NCI-H1694 (cell line): ENCODE data around the gene PRCP.

ENCODE experiments used
- DNase-seq: peaks from one replicate; lab custom pipeline; 2025; lab: John Stamatoyannopoulos, UW

Gene PRCP

DNA sequence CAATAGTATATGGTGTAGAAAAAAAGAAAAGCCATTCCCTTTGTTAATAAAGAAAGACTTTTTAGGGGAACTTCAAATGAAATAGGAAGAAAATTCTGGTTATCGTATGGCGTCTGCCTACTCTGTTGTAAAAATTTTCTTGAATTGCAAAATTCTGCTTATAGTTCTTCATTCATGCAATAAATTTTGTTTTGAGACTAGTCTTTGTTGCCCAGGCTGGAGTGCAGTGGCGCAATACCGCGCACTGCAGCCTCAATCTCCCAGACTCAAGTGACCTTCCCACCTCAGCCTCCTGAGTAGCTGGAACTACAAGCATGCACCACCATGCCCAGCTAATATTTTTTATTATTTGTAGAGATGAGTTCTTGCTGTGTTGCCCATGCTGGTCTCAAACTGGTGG is 7.1 kb upstream of the PRCP start:
- DNase-seq = no peak

DNA sequence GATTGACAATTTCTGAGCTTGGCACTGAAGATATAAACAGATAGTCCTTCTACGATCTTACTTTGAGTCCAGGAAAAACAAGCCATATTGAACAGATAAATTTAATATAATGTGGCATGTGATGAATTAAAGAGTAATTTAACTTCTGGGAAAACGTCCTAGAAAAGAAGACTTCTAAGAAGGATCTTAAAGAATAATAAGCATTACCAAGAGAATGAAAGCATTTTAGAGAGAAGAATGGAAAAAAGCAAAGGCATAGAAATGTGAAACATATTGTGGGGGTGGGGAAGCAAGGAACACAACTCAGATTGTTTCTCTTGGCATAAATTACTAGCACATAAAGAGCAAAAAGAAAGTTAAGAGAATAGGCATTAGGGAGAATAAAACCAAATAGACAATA is 6.7 kb upstream of the PRCP start:
- no peak for DNase-seq

DNA sequence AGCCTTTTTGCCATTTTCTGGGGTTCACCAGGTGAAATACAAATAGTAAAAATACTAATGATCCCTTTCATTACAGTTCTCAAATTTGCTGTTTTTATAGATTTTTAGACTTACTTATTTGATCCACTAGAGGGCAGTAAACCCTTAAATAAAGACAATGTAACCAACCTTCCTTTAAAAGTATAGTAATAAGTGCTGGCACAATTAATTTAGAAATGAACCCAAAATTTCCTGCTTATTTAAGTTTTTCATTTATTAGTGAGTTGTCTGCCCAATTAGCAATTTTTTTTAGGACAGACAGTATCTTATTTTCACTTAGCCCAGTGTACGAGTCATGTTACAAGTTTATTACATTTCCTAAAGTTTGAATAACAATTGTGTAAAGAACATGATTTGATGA is 6.0 kb upstream of the PRCP start:
- peak; percentile 2 for DNase-seq

DNA sequence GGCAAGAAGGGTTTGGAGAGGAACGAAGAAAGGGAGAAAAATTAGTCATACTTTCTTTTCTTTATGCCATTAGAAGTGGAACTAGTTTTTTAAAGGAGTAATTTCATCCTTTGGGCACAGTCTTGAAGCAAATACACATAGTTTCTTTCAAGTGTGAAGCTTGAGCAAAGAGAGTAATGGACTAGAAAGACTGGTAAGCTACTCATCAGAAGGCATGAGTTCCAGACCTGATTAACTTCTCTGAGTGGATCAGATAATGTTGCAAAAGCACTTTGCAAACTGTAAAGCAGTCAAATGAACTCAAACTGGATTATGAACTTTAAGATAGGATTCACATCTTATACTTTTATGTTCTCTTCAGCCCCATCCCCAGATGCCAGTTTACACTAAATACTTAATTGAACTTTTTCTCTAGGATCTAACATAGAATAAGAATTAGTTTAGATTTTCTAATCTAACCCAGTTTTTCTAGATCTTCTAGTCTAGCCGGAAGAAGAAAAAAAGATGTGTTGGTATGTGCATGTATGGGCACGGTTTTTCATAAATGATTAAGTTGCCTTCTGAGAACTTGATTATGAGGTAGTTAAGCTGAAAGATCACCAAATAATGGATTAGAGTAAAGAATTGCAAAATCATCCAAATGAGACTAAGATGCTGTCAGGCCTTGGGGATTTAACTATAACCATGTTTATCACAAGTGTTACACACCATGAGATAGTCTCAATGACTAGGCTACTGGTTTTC is 3.8 kb upstream of the PRCP start:
- no peak for DNase-seq

DNA sequence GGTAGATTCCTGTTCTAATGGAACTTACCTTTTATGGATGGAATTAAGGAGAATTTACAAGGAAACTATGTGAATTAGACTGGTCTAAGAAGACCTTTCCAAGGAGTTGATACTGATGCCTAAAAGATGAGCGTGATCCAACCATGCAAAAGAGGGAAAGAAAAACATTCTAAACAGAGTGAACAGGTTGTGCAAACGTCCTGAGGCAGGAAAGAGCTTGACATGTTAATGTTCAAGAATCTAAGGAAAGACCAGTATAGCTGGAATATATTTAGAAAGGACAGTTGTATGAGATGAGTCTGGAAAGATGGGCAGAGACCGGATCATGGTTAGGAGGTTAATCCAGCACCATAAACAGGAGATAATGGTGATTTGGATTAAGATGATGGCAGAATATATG is 2.6 kb upstream of the PRCP start:
- no peak for DNase-seq

DNA sequence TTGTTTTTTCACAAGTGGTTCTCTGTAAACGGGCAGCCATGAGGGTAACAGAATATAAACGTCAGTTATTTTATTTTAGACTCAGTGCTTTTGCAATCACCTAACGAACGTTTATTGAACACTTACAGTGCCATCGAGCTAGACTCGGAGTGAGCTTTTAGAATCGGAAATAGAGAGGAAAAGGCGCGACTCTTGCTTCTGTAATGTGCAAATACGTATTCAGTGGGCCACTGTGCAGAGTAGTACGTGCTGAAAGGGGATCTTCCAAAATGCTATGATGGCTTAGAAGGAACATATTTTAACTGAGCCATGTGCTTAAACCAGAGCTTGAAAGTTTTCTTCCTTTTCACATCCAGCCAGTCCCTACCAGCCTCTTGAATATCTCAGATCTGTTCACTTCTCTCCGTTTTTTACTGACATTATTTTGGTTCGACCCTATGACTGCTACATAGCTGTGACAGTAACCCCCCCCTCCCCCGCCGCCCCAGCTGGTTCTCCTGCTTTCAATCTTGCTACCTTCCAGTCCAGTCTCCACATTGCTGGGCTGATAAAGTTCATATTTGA is 1.8 kb upstream of the PRCP start:
- DNase-seq = no peak

DNA sequence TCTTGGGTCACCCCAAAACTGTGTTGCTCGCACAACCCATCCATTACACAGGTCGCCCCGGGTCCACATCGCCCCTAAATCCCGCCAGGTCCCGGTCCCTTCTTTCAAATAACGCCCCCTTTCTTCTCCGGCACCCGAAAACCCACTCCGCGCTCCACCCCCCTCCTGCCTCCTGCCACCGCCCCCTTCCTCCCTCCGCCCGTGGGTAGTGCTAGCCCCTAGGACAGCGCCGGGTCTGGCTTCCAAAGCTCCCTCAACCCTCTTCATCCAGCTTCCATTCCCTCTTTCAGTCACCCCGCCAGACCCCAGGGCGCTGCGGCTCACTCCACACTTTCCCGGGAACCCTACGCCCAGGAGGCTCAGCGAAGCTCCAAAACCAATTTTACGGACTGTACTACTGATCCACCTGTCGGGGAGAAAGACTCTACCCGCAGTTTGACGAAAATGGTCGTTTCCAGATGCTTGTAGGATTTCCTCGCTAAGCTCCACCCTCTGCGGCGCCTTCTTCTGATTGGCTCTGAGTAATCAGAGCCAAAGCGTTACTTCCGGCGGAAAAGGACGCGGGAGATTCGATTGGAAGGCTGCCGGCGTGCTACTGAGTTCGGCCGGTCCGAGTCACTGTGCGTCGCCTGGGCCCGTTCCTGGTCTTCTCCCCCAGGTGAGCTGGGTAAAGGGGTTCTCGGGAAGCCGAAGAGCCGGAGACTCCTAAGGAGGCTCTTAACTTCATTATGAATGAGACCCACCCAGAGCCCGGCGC is 1.1 kb upstream of the PRCP start, which contains the start of gene DDIAS:
TSS of gene DDIAS (plus strand) at position 572 of the 757 bp plus-strand sequence. CDS start 13,003 bp downstream, outside the sequence.
- peak; percentile 98 for DNase-seq

DNA sequence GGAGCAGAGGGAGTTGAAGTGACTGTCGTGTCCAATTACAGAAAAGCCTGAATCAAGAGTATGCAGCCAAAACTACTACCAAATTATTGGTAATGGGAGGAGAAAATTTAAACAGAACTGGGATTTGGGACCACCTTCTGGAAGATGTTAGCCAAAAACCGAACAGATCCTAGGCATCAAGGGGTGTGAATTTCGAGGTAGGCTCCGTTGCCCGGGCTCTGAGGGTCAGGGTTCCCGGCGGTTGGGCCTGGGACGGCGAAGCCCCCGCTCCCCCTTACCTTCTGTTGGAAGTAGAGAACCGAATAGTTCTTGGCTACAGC is 313 bp downstream of the PRCP start:
- DNase-seq = no peak

DNA sequence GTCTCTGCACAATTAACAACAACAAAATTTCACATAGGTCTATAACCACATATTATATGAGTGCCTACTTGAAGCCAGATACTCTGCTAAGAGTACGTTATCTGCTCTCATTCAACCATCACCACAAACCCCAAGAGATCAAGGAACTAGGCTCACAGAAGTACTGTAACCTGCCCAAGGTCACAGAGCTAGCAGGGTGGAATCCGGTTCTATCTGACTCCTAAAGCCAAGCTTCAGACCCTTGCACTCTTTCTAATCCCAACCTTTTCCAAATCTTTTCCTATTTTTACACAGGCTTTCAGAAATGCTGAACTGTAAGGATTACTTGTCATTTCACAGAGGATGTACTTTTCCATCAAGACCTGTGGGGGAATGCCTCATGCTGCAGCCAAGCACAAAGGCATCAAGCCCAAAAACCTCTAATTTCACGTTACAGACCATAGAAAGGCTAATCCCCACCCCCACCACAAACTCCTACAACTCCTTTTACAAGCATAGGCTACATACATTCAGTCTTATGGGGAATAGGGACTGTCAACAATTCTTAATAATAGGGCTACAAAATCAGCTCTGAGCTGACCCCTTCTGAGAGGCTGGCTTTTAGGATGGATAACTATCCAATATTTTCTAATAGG is 927 bp downstream of the PRCP start:
- DNase-seq = no peak

DNA sequence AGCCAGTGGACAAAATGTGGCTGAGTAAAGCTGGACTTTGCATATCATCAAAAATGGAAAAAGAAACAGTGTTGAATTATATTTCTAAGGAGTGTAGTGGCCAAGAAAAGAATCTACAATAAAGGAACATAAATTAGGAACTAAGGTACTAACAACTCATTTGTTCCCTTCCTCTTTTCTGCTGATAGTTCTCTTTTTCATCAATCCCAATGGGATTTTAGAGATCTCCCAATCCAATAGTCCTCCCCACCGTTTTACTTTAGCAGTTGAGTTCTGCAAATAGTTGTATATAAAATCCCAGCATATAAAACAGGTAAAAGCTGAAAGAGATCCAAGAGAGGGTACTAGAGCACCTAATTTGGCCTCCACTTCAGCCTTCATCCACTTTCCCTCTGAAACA is 2.0 kb downstream of the PRCP start:
- DNase-seq = no peak

DNA sequence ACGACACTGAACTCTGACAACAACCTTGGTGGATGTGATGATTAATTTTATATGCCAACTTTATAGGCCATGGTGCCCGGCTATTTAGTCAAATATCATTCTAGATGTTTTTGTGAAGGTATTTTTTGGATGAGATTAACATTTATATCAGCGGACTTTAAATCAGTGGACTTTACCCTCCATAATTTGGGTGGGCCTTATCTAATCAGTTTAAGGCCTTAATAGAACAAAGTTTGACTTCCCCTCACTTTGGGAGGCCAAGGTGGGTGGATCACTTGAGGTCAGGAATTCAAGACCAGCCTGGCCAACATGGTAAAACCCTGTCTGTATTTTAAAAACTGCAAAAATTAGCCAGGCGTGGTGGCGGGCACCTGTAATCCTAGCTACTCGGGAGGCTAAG is 4.0 kb downstream of the PRCP start:
- no peak for DNase-seq

DNA sequence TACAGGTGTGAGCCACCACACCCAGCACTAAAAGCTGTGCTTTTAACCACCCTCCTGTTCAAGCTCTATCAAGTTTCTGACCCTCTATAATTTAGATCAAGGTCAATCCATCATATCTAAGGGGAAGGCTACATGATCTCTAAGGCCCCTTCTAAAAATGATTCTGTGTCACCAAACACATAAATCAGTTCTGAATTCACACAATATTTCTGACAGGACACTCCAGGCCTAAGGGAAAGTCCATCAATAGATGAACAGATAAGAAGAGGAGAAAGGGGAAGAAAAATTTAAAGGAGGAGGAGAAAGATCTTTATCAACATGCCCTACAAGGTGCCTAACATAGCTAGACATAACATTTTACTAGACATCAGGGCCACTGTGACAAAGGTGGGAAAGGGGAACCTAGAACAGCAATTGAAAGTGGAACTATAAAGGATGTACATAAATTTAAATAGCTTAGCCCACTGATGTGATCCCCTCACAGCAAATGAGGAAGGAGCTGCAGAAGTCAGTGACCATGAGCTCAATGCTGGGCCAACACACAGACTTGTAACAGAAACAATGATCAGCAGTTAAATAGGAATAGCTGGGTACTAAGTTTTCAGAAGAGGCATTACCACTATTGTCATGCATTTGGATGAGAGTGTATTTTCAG is 4.7 kb downstream of the PRCP start:
- DNase-seq = no peak

DNA sequence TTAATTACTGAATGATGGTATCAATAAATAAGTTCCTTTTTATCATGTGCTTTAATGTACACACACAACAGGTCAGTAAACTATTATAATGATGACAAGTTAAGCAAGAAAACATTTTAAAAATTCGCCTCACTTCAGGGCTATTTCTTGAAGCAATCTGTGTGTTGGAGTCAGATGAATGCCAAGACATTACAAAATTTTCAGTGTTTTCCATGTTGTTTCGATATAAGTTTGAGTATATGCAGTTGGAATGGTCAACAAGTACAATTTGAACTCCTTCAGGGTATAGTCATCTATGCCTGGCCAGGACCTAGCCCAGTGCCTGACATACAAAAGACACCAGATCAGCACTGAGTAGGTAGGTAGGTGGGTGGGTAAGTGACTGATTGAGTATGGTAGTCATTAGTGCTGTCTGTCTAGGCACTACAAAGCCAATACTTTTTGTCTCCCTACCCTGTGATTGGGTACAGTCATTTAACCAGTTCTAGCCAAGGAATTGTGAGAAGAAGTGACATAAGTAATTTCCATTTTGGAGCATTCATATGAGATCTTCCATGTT is 7.5 kb downstream of the PRCP start:
- no peak for DNase-seq

DNA sequence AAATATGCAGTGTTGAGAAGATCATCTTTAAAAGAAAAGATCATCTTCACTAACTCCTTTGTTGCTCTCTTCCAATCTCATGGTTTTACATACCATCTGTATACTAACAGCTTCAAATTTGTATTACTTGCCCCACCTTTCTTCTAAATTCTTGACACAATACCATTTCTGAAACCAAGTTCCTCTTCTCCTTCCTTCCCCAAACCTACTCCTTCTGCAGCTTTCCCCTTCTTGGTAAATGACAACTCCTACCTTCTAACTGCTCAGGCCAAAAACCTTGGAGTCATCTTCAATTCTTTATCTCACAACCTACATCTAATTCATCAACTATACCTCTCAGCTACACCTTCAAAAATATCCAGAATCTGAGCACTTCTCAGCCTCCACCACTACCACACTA is 9.3 kb downstream of the PRCP start:
- no peak for DNase-seq

DNA sequence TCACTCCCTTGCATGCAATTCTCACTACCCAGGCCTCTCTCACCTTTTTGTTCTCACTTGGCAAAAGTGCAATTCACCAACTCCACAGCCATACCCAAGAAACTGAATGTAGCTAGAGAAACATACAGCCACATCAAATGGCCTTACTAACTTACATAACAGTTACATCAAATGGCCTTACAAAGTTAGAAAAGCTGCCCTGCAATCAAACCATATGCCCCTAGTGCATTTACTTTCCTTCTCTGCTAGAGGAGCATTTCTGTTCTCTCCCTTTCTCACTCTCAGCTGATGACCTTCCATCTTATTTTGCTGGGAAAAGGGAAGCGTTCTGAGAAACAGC is 10.3 kb downstream of the PRCP start:
- no peak for DNase-seq

DNA sequence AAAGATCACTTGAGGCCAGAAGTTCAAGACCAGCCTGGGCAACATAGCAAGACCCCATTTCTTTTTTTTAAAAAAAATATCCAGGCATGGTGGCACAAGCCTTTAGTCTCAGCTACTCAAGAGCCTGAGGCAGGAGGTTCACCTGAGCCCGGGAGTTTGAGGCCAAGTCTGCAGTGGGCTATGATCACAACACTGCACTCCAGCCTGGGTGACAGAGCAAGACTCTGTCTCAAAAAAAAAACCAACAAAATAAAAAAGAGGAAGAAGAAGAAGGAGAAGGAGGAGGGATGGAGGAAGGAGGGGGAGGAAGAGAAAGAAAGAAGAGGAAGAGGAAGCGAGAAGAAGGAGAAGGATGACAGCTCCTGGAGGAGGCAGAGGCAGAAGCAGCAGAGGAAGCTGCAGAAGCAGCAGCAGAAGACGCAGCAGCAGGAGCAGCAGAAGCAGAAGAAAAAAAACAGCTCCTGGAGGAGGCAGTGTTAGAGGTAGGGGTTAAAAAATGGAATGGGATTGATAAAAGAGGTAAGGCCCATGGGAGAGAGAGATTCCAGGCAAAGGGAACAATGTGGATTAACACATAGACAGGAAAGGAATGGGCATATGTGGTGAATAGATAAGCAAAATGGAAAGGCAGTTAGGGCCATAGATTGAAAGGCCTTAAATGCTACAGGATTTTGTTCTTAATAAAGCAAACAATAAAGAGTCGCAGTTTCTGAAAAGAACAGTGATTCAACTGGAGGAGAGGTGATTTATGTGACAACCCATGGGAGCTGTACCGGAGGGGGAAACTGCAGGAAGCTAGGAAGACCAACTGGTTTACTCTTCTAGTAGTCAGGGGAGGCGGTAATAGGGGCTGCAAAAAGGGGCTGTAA is 10.9 kb downstream of the PRCP start:
- DNase-seq = no peak

DNA sequence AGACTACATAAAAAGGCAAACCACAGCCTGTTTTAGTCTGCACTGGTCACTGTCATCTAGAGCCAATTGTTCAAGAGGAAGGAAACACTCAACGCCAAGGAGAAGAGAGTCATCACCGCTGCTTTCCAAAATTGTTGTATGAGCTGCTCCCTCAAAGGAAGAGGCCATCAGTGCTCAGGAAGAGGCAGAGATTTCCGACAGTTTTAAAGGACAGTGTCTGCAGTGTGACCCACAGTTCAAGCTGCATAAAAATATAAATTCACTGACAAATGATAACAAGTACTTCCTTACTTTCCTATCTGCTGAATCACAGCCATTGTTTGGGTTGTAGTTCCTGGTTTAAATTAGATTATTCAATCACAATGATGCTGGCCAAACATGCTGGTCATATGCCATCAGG is 16.4 kb downstream of the PRCP start:
- no peak for DNase-seq

DNA sequence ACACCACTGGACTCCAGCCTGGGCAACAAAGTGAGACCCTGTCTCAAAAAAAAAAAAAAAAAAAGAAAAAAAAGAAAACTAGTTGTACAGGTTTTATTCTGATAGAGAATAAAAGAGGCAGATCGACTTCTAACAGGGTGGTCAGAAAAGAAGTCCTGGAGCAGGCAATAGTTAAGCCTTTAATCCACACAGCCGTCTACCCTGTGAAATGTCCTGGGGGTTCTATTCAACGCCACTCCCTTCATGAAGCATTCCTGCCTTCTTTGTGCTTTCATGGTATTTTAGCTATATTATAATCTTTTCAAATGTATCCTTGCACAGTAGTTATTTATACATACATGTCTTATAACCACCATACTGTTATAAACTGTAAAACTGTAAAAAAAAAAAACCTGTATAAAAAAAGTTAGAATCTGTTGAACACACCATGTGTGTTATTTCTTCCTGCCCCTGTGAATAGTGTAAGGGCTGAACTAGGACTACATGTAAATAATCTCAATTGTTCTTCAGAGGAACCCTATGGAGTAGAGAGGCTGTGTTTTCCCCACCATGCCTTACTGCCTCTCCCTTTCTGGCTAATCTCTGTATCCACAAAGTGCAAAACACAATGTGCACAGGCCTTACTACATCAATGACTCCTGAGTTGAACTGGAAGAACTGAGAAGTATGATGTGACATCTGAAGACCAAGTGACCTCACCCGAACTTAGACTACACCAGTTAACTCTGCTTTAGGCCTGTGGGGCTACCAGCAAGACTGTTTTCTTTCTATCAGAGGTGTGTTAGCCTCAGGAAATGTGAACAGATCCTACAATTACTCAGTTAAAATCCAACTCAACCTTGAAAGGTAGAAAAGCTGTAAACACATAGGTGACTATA is 25.3 kb downstream of the PRCP start:
- no peak for DNase-seq

DNA sequence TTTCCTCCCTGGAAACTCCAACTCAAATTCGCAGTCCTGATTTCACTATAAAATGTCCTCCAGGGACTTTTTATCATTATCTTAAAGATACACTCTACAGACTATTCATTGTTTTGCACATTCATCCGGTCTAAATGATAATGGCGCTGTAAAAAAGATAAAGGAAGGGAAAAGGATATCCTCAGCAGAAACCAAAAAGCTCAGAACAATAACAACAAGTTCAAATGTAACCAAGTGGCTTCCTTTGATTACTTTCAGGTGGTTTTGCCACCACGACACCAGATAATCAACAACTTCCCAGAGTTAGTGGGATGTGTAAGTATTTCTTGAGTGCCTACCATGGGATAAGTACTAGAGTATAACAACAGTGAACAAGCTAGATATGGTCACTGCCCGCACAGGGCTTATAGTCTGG is 26.3 kb downstream of the PRCP start:
- no peak for DNase-seq
